Measurements from ENCODE around the gene SPINK8.
"Not testable (repeated sequence)": the region's sequence is repeated elsewhere in the genome, so short reads cannot be mapped to it uniquely, and the experiment has no call there.

The SPINK8 gene

DNA sequence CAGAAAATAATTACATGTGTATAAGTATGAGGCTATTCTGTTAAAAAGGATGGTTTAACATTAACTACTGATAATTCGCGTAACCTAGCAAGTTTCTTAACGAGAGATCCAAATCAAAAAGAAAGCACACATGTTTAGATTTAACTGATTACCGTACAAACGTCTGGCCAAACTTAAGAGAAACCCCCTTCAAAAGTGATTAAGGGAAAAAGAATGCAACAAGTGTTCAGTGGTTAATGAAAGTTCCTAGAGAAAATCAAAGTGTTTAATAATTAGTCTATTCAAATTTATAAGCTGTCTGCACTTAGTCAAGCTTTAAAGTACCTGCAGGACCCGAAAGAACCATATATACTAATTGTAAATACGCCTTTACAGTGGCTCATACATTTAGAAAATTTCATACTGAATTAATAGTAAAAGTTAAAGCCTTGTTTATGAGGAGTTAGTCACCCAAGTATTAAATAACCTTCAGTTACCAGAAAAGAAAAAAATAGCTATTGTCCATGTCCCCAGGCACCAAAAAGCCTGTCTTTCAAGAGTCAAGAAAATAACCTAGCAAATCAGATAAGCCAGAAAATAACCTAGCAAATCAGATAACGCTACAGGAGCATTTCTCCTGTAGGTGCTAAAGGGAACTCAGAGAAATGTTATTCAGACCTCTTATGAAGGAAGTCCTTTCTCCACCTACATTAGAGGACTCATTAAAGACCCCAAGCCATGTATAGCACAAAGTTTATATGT, 58.0 kb downstream of the SPINK8 start:
- no peak for DNase-seq

DNA sequence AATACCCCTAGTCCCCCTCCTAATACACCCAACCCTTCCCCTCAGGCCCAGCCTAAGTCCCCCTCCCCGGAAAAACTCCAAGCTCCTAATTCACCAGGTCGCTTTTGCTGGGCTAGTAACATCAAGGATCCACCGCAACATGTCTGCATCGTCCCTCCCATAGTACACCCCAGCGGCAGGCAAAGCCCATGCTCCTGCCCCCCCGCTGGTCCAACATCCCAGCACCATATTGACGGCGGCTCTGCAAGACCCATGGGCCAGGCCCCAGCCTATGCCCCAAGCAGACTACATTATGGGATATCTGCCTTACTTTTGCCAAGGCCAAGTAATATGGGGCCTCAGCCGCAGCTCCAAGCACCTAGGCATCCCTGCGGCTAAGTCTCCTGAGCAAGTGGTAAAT, 59.0 kb downstream of the SPINK8 start:
- DNase-seq: no peak

DNA sequence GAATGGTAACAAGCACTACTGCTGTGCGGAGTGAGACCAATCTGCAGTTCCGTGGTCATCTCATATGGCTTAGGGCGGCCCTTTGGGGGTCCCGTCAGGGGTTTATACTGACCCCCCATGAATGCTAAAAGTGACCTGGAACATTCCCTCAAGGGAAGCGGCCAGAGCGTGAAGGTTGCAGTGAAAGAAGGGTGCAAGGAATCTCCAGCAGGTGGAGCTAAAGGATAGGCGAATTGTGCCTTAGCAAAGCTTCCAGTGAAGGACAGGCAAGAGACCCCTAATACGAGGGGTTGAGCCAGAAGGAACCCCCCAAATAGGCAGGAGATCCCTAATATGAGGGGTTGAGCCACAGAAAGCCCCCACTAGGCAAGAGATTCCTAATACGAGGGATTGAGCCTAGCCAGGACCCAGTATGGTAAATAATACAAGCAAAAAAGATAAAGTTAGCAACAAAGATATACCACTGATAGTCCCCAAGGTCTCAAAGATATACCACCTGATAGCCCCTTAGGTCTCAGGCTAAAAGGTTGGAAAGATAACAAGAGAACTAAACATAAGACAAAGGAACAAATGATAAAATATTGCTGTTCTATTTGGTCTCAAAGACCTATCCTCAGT, 59.8 kb downstream of the SPINK8 start:
- peak; percentile 45 for DNase-seq

DNA sequence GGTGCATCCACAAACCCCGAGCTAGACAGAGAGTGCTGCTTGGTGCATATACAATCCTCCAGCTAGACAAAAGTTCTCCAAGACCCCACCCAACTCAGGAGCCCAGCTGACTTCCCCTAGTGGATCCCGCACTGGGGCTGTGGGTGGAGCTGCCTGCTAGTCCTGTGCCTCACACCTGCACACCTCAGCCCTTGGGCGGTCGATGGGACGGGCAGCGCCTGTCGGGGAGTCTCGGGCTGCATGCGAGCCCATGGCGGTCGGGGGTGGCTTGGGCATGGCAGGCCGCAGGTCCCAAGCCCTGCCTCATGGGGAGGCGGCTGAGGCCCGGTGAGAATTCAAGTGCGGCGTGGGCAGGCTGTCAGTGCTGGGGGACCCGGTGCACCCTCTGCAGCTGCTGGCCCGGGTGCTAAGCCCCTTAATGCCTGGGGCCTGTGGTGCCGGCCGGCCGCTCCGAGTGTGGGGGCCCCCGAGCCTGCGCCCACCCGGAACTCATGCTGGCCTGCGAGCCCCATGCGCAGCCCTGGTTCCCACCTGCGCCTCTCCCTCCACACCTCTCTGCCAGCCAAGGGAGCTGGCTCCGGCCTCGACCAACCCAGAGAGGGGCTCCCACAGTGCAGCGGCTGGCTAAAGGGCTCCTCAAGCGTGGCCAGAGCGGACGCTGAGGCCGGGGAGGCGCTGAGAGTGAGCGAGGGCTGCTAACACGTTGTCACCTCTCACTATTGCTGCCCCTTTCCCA, 61.5 kb downstream of the SPINK8 start:
- DNase-seq: no peak

DNA sequence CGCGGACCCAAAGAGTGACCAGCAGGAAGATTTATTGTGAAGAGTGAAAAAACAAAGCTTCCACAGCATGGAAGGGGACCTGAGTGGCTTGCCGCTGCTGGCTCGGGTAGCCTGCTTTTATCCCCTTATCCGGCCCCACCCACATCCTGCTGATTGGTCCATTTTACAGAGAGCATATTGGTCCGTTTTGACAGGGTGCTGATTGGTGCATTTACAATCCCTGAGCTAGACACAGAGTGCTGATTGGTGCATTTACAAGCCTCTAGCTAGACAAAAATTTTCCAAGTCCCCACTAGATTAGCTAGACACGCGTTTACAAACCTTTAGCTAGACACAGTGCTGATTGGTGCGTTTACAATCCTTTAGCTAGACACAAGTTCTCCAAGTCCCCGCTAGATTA, 62.2 kb downstream of the SPINK8 start:
- DNase-seq: not testable (repeated sequence)

DNA sequence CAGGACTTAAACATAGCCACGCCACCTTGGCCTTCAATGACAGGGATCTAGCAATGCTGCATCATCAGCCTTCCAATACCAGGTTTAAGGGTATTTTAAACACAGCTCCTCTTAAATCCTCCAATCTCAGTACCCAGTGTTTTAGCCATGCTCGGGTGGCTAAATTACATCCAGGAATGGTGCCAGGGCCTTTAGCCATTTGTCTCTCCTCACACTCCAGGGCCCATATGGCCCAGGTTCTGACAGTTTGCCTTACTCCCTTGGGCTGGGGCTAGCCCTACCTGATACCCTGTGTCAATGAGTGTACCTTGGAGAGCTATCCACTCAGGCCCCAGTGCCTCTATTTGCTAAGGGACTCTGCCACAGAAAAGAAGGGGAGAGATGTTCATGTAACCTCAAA, 63.2 kb downstream of the SPINK8 start:
- DNase-seq: no peak

DNA sequence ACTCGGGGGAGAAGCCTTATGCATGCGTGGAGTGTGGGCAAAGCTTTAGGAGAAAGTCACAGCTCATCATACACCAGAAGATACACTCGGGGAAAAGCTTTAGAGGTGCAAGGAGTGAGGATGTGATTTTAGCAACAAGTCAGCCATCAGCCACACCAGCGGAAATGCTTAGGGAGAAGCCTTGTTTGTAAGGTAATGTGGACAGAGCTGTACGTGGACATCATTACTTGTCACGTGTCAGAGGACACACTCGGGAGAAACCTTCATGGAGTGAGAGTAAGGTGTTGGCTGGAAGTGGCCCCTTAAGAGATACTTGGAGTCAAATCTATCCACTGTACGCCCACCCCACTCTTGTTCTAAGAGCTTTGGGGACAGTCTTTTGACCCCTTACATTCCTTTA, 63.9 kb downstream of the SPINK8 start:
- no peak for DNase-seq

DNA sequence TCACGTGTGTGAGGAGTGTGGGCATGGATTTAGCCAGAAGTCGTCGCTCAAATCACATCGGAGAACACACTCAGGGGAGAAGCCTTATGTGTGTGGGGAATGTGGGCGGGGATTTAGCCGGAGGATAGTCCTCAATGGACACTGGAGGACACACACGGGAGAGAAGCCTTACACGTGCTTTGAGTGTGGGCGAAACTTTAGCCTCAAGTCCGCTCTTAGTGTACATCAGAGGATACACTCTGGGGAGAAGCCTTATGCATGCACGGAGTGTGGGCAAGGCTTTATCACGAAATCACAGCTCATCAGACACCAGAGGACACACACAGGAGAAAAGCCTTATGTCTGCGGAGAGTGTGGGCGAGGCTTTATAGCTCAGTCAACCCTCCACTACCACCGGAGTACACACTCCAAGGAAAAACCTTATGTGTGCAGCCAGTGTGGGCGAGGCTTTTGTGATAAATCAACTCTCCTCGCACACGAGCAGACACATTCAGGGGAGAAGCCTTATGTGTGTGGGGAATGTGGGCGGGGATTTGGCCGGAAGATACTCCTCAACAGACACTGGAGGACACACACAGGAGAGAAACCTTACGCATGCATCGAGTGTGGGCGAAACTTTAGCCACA, 64.4 kb downstream of the SPINK8 start:
- DNase-seq: no peak

DNA sequence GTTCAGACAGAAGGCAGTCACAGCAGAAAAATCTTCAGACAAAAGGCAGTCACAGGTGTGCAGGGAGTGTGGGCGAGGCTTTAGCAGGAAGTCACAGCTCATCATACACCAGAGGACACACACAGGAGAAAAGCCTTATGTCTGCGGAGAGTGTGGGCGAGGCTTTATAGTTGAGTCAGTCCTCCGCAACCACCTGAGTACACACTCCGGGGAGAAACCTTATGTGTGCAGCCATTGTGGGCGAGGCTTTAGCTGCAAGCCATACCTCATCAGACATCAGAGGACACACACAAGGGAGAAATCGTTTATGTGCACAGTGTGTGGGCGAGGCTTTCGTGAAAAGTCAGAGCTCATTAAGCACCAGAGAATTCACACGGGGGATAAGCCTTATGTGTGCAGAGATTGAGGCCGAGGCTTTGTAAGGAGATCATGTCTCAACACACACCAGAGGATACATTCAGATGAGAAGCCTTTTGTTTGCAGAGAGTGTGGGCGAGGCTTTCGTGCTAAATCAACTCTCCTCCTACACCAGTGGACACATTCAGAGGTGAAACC, 65.0 kb downstream of the SPINK8 start:
- DNase-seq: peak; percentile 64

DNA sequence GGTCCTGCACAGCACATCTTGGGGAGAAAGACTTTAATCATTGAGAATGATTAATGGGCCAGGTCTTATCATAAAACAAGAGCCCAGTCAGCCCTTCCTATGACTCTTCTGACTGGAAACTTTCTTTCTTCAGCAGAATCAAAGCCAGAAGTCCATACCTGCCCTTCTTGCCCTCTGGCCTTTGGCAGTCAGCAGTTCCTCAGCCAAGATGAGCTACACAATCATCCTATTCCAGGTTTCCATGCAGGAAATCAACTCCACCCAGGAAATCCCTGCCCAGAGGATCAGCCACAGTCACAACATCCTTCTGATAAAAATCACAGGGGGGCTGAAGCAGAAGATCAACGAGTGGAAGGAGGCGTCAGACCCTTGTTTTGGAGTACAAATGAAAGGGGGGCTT, 65.7 kb downstream of the SPINK8 start:
- no peak for DNase-seq

DNA sequence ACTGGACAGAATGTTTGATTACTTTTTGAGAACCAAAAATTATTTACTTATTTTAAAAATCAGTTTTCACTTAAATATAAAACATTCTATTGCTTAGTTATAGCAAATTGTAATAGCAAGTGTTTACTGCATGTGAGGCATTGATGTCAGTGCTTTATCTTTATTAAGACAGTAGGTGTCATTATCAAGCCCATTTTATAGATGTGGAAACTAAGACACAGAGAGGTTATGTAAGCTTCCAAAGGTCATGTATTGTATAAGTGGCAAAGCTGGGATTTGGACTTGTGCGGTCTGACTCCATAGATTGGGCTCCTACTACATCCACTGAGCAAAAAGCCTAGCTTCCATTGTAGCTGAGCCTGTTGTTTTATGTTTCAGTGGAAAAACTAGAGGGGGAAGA, 74.9 kb downstream of the SPINK8 start:
- DNase-seq: no peak

All from NCI-H510A treated with DMSO at 0.1 percent for 48 hours (cell line).